KG1 (cell line): ENCODE measurements around the gene RAPGEF1.

Experiments used
- DNase-seq: peaks from one replicate; lab custom pipeline; 2025; lab: John Stamatoyannopoulos, UW

The RAPGEF1 gene

DNA sequence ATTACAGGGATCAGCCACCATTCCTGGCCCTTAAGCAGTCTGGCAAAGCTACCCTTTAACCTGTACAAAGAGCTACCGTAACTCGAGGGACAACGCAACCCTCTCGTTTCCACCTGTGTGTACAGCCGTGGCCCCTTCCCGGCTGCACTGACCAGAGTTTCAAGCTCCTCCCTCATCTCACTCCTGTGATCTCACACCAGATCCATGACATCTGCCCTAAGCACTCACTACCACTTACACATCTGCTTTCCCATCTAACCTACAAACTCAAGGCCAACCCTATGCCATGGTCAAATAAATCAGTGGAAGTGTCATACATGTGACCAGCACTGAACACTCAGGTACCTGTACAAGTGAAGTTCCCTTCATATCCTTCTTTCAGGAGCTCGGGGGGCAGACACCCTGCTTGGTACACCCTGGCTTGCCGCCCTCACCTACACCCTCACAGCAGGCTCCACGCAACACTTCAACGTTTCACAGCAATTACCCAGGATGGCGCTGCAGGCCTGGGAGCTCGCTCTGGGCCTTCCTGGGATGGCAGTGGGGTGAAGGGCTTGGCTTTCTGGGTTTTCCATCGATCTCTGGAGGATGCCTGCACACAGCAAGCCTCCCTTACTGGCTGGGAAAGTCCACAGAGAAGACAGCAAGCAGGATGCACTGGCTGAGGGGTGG is 132.8 kb downstream of the RAPGEF1 start:
- DNase-seq, result no peak

DNA sequence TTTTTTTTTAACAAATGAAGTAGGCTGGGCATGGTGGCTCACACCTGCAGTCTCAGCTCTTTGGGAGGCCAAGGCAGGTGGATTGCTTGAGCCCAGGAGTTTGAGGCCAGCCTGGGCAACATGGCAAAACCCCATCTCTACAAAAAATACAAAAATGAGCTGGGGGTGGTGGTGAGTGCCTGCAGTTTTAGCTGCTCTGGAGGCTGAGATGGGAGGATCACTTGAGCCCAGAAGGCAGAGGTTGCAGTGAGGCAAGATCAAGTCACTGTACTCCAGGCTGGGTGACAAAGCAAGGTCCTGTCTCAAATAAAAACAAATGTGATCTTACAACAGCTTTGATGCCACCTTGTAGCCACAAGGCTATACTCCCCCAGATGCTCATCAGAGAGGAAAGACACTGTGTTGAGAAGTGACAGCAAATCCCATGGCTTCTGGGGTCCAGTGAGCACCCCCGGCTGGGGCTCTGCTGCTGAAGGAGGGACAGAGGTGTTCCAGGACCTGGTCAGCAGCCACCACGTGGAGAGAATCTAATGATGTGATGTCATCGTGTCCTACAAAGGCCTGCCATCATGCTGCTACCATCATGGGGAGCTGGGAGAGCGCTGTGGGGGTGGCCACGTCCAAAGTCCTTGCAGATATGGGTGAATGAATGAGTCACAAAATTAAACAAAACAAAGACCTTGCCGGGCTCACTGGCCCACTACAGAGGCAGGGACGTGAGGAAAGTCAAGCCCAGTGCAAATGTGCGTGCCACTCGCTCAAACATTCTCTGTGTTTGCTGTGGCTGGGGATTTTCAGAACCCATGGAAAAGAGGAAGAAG is 133.9 kb downstream of the RAPGEF1 start:
- DNase-seq, result no peak

DNA sequence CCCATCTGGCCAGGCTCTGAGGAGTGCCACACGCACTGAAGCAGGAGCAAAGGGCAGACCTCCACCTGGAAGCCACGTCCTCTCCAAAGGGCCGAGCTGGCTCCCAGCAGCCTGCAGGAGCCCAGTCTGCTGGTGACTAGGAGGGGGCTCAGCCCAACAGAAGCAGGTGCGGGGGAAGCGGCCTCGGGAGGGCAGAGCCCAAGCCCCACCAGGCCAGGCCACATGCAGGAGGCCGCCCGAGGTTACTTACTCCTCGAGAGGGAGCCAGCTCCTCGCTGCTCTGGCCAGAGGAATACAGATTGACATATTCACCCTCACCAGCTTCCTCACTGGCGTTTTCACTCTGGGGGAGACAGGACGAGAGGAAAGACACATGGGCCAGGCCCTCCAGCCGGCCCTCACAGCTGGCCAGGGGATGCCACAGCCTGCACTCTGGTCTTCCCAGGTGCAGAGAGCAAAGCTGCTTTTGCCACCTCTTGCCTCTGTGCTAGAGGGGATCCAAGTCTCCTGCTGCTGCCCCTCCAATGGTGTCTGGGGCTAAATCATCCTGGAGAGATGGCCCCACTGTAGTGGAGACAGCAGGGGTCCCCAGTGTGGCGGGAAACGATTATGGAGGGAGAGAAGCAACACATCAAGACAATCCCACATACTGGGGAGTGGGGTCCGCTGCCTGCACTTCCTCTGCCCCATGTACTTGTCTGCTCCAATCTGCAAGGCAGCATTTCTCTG is 136.0 kb downstream of the RAPGEF1 start:
- no peak for DNase-seq

DNA sequence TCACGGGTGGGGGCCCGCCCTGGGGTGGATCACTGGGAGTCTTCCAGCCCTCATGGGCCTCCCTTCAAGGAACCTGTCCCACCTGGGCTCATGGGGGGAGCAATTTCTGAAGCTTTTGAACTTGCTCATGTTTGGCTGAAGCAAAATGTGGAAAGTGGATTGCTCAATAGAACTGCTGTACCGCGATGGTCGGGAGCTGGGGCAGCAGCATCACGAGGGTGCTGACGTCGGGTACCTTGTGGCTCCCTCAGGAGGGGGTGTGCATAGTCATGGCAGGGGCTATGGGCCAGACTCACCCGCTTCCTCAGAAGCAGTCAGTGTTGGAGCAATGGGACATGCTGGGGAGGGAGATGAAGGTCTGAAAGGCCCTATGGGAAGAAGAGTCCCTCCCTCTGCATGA is 136.7 kb downstream of the RAPGEF1 start:
- DNase-seq, result no peak

DNA sequence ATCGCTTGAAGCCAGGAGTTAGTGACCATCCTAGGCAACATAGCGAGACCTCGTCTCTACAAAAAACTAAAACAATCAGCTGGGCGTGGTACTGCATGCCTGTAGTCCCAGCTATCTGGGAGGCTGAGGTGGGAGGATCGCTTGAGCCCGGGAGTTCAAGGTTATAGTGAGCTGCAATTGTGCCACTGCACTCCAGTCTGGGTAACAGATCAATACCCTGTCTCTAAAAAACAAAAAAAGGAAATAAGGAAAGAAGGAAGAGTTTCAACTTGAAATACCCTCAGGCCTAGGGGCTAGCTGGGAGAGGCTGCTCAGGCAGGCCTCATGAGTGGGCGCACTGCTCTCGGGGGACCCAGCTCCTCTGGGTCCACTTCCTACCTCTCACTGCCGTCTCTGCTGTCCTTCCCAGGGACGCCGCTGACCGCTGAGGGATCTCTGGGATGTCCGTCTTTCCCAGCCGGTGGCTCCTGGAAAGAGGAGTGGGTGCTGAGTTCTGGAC is 138.1 kb downstream of the RAPGEF1 start:
- no peak for DNase-seq

DNA sequence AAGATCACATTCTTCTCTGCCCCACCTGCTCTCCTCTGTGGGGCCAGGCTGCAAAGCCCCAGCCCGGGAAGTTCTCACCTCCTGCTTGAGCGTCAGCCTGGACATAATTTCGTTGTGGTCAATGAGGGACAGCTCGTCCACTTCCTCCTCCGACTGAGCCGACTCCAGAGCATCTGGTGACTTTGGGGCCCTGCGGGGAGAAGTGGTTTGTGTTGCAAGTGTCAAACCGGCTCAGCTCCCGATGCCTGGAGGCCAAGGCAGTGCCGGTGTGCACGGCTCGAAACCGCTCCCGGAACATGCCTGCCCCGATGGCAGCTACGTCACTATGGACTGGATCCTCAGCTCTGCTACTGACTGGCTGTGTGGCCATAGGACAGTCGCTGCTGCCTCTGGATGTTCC is 141.8 kb downstream of the RAPGEF1 start:
- DNase-seq, result no peak

DNA sequence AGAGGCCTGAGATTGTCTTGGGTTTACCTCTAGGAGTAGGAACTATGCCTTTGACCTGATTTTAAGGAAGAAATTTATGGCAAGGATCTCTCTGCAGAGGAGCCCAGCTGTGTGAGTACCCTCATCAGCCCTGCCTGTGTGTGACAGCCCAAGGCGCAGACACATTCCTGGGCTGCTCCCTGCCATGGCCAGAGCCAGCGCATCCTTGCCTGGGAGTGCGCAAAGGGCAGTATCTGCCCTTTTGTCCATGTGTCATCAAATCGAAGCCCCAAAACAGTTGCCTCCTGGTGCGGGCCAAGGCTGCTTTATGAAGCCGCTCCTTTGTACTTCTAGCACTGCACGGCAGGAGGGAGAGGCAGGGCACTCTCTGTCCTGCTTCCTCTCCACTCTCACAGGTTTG is 142.6 kb downstream of the RAPGEF1 start:
- DNase-seq, result no peak

DNA sequence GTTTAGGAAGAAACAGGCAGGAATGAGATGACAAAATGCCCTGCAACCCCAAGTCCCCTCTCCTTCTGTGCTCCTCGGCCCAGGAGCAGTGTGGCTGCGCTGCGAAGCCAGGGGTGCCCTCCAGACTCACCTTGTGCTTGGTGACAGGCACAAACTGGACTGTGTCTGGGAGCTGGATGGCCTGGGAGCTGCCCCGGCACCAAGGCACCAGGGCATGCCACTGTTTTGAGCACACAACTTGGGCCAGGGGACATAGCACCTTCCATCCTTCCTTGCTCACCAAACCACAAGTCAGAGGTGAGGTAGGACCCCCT is 143.5 kb downstream of the RAPGEF1 start:
- DNase-seq, result no peak

DNA sequence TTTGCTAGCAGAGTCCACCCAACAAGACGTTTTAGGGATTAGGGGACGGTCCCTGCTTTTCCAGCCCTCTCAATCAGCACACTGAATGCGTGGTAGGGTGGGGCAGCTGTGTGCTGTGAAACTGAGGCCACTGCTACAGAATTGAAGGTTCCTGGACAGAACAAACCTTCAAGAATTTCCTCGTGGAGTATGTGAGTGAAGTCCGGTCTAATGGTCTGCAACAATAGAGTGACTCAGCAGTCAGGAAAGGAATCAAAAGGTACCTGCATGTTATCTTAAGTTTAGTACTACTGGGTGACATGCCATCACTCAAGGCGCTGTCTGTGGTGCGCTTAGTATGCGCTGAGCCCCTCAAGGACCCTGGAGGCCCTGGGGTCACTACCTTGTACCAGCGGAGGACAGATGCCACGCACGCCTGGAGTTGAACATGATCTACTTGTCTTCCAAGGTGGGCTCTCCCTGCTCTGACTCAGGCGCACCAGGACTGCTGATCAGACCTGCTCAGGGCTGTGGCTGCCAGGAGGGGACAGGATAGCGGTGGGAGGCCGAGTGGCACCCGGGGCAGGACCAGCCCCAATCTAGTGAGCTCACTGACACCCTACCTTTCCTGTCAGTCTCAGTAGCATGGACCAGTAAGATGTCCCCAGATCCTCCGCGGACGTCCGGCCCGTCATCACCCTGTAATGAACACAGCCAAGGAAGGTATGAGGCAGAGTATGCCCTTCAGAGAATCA is 144.0 kb downstream of the RAPGEF1 start:
- no peak for DNase-seq

DNA sequence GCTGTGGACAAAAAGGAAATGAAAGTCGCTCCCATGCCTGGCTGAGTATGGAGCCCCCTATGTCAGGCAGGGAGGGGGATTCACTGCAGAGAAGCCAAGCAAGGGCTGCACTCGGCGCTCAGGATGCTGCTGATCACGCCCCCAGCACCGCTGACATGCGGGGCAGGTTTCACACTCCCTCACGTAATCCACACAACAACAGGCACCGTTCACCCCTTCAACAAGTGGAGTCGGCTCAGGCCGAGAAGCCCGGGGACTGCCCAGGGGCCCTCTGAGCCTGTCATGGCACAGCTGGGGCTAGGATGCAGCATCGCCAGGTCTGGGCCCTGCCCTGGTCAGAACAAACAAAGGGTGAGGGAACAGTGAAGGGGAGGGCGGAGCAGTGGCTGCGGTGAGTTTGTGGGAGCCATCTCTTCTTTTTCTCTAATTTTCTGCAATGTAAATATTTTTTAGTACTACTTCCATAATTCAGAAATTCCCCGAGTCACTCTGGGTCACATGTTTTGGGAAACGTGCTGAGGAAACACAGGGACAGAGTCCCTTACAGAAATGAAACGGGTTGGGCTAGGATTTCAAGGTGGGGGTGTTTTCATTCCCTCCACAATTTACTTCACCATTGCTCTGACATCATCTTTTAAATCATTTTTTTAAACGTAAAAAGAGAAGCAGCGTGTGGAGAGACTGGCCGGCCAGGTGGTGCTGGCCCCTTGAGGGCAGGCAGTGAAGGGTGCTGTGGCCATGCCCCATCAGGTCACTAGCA is 144.8 kb downstream of the RAPGEF1 start:
- no peak for DNase-seq

DNA sequence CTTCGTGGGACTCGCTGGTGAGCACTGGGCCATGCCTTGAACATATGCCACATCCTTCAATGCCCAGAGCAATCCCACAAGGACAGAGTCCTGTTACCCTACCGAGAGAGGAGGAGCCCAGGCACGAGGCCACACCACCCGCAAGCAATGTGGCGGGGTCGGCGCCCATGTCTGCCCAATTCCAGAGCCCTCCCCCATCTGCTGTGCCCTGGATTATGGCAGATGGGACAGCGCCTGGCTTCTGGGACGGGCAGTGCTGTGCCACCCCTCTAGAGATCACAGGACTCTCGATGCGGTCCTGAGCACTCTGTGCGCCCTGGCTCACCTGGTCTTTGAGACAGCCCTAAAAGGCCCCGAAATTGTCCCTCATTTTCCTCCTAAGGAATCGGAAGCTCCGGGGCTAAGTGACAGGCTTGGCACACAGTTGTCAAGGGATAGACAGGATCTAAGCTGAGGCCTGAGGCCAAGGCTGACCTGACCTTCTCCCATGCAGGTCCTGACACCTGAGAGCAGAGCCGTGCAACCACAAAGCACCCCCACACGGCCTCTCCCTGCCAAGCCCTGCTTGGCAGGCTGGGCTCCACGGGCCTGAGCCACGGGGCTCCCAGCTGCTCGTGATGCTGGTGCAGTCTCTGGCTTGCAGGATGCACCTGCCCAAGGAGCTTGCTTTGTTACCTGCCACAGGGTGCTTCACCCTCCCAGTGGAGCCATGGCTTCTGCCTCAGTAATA is 145.8 kb downstream of the RAPGEF1 start:
- no peak for DNase-seq

DNA sequence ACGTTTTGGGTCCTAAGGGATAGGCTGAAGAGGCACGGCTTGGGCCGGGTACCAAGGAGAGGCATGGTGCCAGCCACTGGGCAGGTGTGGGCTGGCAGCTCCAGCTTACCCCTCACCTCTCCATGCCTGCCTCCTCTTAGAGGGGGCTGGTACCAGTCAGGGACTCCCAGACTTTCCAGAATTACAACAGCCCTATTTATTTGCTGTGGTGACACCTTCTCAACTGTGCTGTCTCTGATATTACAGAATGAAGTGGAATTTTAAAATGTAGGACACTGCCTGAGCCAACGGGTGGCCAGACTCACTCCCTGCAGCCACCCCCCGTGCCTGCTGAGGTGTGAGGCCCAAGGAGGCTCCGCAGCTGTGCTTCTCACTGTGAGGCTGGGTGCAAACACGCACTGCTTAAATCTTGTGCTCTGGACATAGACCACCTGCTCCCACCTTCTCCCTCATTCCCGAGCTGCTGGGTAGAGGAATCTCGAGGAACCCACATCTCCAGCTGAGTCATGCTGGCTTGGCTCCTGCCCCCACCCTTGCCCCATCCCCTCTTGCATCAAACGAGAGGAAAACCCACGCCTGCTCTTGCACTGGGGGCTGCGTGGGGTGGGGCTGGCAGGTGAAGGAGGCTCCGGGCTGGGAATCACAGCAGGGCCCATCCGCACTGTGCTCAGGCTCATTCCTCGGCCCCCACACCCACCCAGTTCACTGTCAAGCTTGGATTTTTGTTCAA is 146.6 kb downstream of the RAPGEF1 start:
- DNase-seq, result no peak

DNA sequence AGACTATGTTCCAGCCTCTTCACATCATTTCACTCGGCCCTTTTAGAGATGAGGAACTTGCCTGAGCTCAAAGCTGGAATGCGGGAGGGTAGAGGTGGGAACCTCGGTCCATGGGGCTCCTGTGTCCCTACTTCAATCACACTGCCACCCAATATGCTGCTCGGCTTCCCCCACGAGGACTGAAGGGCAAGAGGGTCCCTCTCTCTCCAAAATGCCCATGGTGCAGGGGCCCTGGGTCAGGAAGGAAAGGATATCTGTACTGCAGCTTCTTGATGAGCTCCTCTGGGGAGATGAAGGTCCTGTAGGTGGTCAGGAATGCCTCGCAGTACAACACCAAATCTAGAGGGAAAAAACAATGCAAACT is 148.0 kb downstream of the RAPGEF1 start:
- DNase-seq, result no peak

DNA sequence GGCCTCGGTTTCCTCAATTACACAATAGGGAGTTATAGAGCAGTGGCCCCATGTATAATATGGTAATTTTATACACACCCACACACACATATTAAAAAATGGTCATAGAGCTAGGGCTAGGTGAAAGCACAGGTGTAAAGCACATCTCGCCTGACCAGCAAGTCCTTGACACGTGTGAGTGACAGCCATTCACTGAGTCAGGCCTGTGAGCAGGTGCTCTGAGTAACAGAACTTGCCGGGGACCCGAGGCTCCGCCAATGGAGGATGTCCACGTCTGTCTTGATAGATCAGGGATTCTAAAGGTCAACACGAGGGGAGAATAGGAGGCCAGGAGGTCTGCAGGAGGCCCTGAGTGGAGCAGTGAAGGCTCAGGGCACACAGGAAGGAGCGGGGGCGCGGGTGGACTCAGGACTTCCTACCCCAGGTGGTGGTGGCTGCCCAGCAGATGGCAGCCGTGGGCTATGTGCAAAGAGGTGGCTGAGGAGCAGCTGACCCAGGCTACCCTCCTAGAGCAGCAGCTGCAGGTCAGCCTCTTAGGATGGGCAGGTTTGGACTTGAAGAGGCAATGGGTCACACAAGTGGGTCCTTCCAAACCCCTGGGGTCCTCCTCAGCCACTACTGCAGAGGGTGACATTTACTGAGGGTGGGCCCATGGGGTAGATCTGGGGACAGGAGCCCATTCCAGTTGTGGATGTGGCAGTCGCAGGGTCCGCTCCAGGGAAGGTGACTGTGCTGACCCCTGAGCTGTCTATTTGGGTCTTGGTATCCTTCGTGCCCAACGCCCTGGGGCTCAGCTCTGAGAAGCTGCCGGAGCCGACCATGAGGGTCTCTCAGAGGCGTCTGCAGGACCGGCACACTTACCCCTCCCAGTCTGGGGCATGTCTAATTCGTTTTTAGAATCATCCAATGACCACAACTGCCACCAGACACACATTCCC is 148.7 kb downstream of the RAPGEF1 start:
- peak; percentile 59 for DNase-seq

DNA sequence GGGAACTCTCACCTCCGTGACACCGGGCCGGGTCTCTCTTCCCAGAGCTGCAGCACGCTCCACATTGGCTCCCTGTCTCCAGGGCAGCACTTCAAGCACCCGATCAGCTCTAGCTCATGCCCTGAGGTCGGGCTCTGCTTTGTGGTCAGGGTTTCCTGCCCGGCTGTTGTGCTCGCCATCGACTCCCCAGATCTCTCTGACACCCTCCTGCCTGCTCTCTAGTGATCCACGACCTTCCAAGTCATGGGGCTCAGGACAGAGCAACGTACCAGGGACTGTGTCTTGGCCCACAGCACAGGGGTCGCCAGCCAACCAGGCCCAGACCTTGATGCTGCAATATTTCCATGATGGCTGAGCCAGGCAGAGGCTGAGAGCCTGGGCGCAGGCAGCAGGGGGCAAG is 149.4 kb downstream of the RAPGEF1 start:
- peak; percentile 22 for DNase-seq

DNA sequence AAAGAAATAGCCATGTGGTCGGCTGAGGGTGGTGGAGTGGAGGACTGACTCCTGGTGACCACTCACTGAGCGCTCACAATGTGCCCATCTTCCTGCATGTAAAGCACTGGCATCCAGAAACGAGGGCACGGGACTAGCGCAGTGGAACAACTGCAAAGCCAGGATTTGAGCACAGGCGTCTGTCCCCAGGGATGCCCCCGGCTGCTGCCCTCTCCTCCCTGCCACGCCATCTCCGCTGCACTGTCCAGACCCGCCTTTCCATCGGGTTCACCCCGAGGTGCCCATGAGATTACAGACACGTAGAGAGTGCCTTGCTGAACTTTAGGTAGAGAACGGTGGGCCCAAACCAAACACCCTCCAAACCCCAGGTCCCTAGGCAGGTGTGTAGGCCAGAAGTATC is 149.9 kb downstream of the RAPGEF1 start:
- no peak for DNase-seq

DNA sequence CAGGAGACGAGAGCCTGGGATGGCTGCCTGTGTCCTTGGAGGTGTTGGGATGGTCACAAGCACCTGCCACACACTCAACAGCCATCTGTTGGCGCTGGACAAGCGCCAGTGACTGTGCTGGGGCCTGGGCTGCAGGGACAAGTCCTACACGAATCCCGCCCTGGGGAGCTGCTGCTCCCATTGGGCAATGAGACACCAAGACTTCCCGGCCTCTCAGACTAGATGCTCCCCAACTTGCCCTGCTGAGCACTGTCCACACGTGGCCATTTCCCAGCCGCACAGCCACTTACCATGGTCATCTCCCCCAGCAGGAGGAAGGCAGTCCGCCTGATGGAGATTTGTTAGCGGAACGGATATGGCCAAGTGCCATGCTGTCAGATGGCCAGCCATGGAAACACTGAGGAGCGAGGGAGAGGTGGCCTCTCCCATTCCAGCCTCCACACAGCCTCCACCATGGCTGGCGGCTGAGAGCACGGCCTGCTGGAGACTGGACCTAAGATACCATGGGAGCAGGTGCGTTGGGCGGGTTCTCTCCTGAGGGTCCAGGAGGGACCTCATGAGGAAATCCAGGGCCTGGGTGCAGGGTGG is 150.7 kb downstream of the RAPGEF1 start:
- no peak for DNase-seq

DNA sequence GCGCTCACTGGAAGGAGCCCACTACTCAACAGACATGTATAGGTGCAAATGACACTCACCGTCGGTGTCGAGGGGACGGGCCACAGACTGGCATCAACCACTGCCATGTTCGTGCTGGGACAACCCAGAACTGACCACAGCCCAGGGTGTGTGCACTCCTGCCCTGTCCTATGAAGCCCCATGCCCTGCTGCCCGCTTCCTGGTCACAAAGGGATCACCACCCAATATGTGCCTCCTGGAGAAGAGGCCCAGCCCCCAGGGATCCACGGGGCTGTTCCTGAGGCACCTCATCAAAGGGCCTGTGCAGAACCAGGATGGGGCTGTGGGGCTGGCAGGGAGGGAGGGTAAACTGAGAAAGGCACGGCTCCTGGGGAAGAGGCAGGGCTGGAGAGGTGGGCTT is 151.5 kb downstream of the RAPGEF1 start:
- DNase-seq, result no peak

DNA sequence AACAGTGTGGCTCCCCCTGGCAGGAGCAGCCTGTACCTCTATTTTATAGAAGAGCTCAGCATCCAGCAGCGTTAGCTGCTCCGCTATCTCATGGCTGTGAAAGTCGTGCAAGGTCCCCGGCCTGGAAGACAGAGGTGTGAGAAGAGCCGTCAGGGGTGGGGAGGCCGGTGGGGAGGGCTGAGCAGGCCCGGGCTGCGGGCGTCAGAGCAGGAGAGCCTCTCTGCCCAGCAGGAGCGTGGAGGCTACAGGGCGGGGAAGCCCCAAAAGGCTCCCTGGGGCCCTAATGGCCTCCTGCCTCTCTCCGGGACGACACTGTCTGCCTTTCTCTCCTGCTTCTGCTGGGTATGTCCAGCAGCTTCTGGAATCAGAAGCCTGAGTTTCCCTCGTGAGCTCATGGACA is 152.0 kb downstream of the RAPGEF1 start:
- no peak for DNase-seq
